CD14-positive monocyte (primary cell): Measurements from ENCODE around the gene ATXN1. TPM values are rescaled to one million over a fixed set of nuclear protein-coding genes. Genes with fewer than 3 reads are reported as not detected.

Source experiments
- DNase-seq, 3 donors: peaks; one replicate each; pipeline ENCODE4 v3.0.0-alpha.2; 2011 to 2022
- H2AFZ ChIP-seq: 2 replicates; pipeline ENCODE4 v1.6.0; 2012; ENCODE audit warnings: mild to moderate bottlenecking, low read depth, low read length, inconsistent platforms; ENCODE audit not compliant: insufficient read depth, poor library complexity, severe bottlenecking
- H3K27ac ChIP-seq, 2 donors: 1 replicate in 1 of 2; 2 replicates in 1 of 2; pipeline ENCODE4 v1.5.1; 2012 to 2013; ENCODE audit warnings: low read length in 2 of 2, control low read depth in 1 of 2, inconsistent platforms in 1 of 2, low read depth in 1 of 2, mild to moderate bottlenecking in 1 of 2
- H3K27me3 ChIP-seq, 2 donors: one replicate each; pipeline versions ENCODE4 v1.6.0 to v1.6.1; 2011 to 2013; ENCODE audit warnings: low read length in 2 of 2; ENCODE audit not compliant: control insufficient read depth in 2 of 2, insufficient read depth in 2 of 2
- H3K36me3 ChIP-seq, 2 donors: replicated peaks in 1 of 2; 1 replicate in 1 of 2; 2 replicates in 1 of 2; pipeline versions ENCODE4 v1.5.1 to v1.6.1; 2012 to 2013; ENCODE audit warnings: low read length in 2 of 2, control low read depth in 1 of 2, inconsistent platforms in 1 of 2, mild to moderate bottlenecking in 1 of 2; ENCODE audit not compliant: insufficient read depth in 2 of 2, control insufficient read depth in 1 of 2
- H3K4me1 ChIP-seq, 2 donors: 1 replicate in 1 of 2; 2 replicates in 1 of 2; pipeline versions ENCODE4 v1.5.1 to v1.6.1; 2012 to 2013; ENCODE audit warnings: low read length in 2 of 2, control low read depth in 1 of 2, inconsistent platforms in 1 of 2, mild to moderate bottlenecking in 1 of 2, moderate library complexity in 1 of 2; ENCODE audit not compliant: insufficient read depth in 2 of 2, control insufficient read depth in 1 of 2
- H3K4me2 ChIP-seq: replicated peaks from 2 replicates; pipeline ENCODE3; 2012; ENCODE audit warnings: low read length, moderate library complexity, mild to moderate bottlenecking; ENCODE audit not compliant: poor library complexity, severe bottlenecking; ENCODE audit errors: extremely low read depth
- H3K4me3 ChIP-seq, 3 experiments: fragments of 200-600 bp in 1 of 3; sonication (generic) in 1 of 3; replicated peaks in 1 of 3; 1 replicate in 2 of 3; 2 replicates in 1 of 3; pipeline ENCODE4 v1.5.1; 2011 to 2013; ENCODE audit warnings: low read length in 3 of 3, mild to moderate bottlenecking in 3 of 3, control low read depth in 2 of 3, low read depth in 2 of 3, inconsistent platforms in 1 of 3, moderate library complexity in 1 of 3
- H3K79me2 ChIP-seq: 2 replicates; pipeline ENCODE4 v1.6.0; 2012; ENCODE audit warnings: mild to moderate bottlenecking, control low read depth, inconsistent platforms, low read length, moderate library complexity; ENCODE audit not compliant: insufficient read depth
- H3K9ac ChIP-seq: 2 replicates; pipeline ENCODE4 v1.6.0; 2017; ENCODE audit warnings: low read length, mild to moderate bottlenecking; ENCODE audit not compliant: insufficient read depth, poor library complexity, severe bottlenecking
- H3K9me3 ChIP-seq, 2 donors: replicated peaks in 1 of 2; 1 replicate in 1 of 2; 2 replicates in 1 of 2; pipeline versions ENCODE4 v1.5.1 to v1.6.1; 2012 to 2013; ENCODE audit warnings: low read length in 2 of 2, control low read depth in 1 of 2; ENCODE audit not compliant: control insufficient read depth in 1 of 2, insufficient read depth in 1 of 2
- H4K20me1 ChIP-seq: 2 replicates; pipeline ENCODE4 v1.6.0; 2012; ENCODE audit warnings: mild to moderate bottlenecking, low read length, control low read depth, moderate library complexity; ENCODE audit not compliant: insufficient read depth
- H3K27ac Mint-ChIP-seq, 7 donors: one replicate each; pipeline ENCODE4 v1.8.0; 2020; ENCODE audit warnings: mild to moderate bottlenecking in 7 of 7, mixed read lengths in 7 of 7, moderate library complexity in 6 of 7, inconsistent platforms in 2 of 7
- H3K27me3 Mint-ChIP-seq, 3 donors: one replicate each; pipeline ENCODE4 v1.8.0; 2021 to 2022; ENCODE audit warnings: low read depth in 3 of 3, mild to moderate bottlenecking in 3 of 3, mixed read lengths in 3 of 3, moderate library complexity in 3 of 3, inconsistent platforms in 1 of 3
- H3K36me3 Mint-ChIP-seq, 2 donors: one replicate each; pipeline ENCODE4 v1.8.0; 2020; ENCODE audit warnings: mixed read lengths in 2 of 2, inconsistent platforms in 1 of 2, mild to moderate bottlenecking in 1 of 2
- H3K4me1 Mint-ChIP-seq: one replicate; pipeline ENCODE4 v1.8.0; 2020; ENCODE audit warnings: mild to moderate bottlenecking, mixed read lengths
- H3K4me3 Mint-ChIP-seq, 2 donors: one replicate each; pipeline ENCODE4 v1.8.0; 2020; ENCODE audit warnings: mild to moderate bottlenecking in 2 of 2, mixed read lengths in 2 of 2, moderate library complexity in 1 of 2
- H3K9me3 Mint-ChIP-seq, 7 donors: one replicate each; pipeline ENCODE4 v1.8.0; 2020 to 2022; ENCODE audit warnings: mixed read lengths in 7 of 7, mild to moderate bottlenecking in 6 of 7, moderate library complexity in 6 of 7, inconsistent platforms in 2 of 7
- WGBS: methylation state at CpG from one replicate; pipeline ENCODE4 v1.1.5; 2013; ENCODE audit warnings: missing lambda C conversion rate; ENCODE audit not compliant: insufficient coverage; 5-methylcytosine and 5-hydroxymethylcytosine counted together
- intact Hi-C, 2 donors: fragments of 100-400 bp; cut with micrococcal nuclease; formaldehyde crosslinking; loops; one replicate each; pipeline versions ENCODE4 v1.15.0 to v1.15.1; 2023
- polyA plus RNA-seq, 3 donors: library from polyadenylated mRNA; depleted of rRNA in 1 of 3; unstranded in 2 of 3; stranded (reverse) in 1 of 3; fragments of 300-500 nt in 2 of 3; fragments of >200 nt in 1 of 3; fragmentation: Illumina TruSeq in 2 of 3; gene quantifications; 1 replicate in 2 of 3; 2 replicates in 1 of 3; pipeline ENCODE4 v1.2.3, GENCODE V29; 2012 to 2021
- TF ChIP-seq, protein P1 (sequence below): fragments of 200-600 bp; IDR thresholded peaks from one replicate; pipeline ENCODE4 v1.8.0; 2022; ENCODE audit warnings: antibody characterized with exemption, mild to moderate bottlenecking

The ATXN1 gene
- polyA plus RNA-seq, 3 donors, result 8.8 to 19.1 (median 10.9) TPM

DNA sequence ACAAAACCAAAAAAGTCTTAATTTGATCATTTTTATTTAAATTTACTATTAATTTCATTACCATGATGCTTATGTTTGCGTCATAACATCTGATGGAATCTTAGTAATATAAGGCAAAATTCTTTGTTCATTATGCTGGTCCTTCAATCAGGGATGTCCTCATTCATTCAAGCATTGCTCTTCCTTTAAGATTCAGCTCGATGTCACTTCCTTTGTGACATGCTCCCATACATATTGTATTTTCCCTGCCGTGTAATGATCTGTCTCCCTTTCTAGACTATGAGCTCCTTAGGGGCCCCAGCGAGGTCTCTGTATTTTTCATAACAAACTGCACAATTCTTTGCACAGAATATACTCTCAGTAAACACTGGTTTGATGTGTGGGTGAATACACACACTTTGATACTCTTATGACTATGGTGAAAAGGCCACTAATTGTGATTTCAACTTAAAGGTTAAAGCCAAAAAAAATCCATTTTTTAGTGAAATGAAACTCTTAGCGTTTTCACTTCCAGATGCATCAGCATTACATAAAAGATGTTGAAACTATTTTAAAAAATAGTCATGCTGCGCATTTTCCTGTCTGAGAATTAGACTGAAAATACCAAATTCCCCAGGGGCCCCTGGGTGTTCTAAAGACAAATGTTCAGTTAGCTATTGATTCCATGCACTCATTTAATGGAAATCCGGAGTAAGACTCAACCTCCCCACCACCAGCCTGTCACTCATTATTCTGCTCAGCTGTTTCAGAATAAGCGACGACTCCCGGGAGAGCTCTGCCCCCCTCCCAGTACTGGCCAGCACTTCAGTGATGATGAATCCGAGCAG, 169.7 kb downstream of the ATXN1 start:
- 48% methylated on average over 6 of the region's 11 CpGs for WGBS
- peaks cover 9 to 11% of the 10 kb centered on the region in 2 donors for H3K36me3 Mint-ChIP-seq
- peak overlapping the region in 2 of 3 experiments; percentile 29 to 41 for H3K4me3 ChIP-seq
- intact Hi-C loops, result loop anchor here in 1 of 2 donors (10.0 kb wide), 1 partner anchor 173 kb away; the partner anchor contains the start of gene ATXN1
- peak overlapping the region; percentile 48 for H3K4me2 ChIP-seq
- DNase-seq, result peak; percentile 14 to 58 (median 55)
- no peaks in the 10 kb centered on the region for H3K27me3 Mint-ChIP-seq
- H3K27ac ChIP-seq, result peak overlapping the region; percentile 74 to 84
- H3K4me3 Mint-ChIP-seq, result peak overlapping the region; percentile 70 to 77
- peak overlapping the region; percentile 89 to 96 (median 91) for H3K27ac Mint-ChIP-seq
- H3K79me2 ChIP-seq, result peaks cover 17% of the 10 kb centered on the region
- peak overlapping the region; percentile 47 for H2AFZ ChIP-seq
- H3K9me3 ChIP-seq, result no peaks in the 10 kb centered on the region
- no peaks in the 10 kb centered on the region for H3K36me3 ChIP-seq
- H3K4me1 ChIP-seq, result peaks cover 55 to 65% of the 10 kb centered on the region in 2 donors
- peaks cover 0 to 9% (median 5%) of the 10 kb centered on the region in 7 donors for H3K9me3 Mint-ChIP-seq
- no peaks in the 10 kb centered on the region for H3K27me3 ChIP-seq
- TF ChIP-seq, protein P1, sequence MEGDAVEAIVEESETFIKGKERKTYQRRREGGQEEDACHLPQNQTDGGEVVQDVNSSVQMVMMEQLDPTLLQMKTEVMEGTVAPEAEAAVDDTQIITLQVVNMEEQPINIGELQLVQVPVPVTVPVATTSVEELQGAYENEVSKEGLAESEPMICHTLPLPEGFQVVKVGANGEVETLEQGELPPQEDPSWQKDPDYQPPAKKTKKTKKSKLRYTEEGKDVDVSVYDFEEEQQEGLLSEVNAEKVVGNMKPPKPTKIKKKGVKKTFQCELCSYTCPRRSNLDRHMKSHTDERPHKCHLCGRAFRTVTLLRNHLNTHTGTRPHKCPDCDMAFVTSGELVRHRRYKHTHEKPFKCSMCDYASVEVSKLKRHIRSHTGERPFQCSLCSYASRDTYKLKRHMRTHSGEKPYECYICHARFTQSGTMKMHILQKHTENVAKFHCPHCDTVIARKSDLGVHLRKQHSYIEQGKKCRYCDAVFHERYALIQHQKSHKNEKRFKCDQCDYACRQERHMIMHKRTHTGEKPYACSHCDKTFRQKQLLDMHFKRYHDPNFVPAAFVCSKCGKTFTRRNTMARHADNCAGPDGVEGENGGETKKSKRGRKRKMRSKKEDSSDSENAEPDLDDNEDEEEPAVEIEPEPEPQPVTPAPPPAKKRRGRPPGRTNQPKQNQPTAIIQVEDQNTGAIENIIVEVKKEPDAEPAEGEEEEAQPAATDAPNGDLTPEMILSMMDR, result no peak
- peak overlapping the region; percentile 44 for H3K9ac ChIP-seq
- H4K20me1 ChIP-seq, result no peaks in the 10 kb centered on the region
- peaks cover 63% of the 10 kb centered on the region for H3K4me1 Mint-ChIP-seq

DNA sequence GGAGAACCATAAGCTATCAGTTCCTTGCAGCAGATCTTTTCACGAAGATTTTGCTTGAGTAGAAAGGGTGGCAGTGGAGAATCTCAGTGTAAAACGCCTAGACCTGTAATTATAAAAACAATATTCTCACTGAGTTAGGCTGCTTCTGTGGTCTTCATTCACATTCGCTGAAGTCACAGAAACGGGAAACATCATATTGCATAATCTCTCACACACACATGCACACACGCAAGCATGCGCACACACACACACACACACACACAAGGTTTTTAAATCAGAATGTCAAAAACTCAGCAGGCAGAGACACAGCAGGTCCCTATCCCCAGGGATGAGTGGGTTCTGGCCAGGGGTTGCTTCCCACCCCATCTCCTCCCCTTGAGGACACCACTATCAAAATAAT, 175.5 kb downstream of the ATXN1 start:
- Mint-ChIP-seq H3K27ac (peak overlapping the region; percentile 92 to 97 (median 94)), H3K27me3 (peaks cover 0 to 2% (median 0%) of the 10 kb centered on the region in 3 donors), H3K4me1 (peaks cover 39% of the 10 kb centered on the region), H3K36me3 (peaks cover 32 to 45% of the 10 kb centered on the region in 2 donors), H3K4me3 (peak overlapping the region; percentile 80 to 92), H3K9me3 (peaks cover 0 to 3% (median 0%) of the 10 kb centered on the region in 7 donors)
- Histone ChIP-seq H3K4me1 (peaks cover 34 to 44% of the 10 kb centered on the region in 2 donors), H3K79me2 (peaks cover 20% of the 10 kb centered on the region), H3K9ac (peak overlapping the region; percentile 66), H3K36me3 (peaks cover 12 to 32% of the 10 kb centered on the region in 2 donors), H3K27me3 (no peaks in the 10 kb centered on the region), H3K4me2 (peak overlapping the region; percentile 76), H4K20me1 (no peaks in the 10 kb centered on the region), H3K27ac (peak overlapping the region; percentile 80 to 90), H3K4me3 (peak overlapping the region; percentile 54 to 98 (median 74)), H2AFZ (peak overlapping the region; percentile 60), H3K9me3 (no peaks in the 10 kb centered on the region)
- TF ChIP-seq, protein P1, result no peak
- intact Hi-C loops, result loop anchor here (5.0 to 10.0 kb wide), 2 partner anchors 99 to 171 kb away; no protein-coding TSS in a partner anchor
- peak; percentile 78 to 87 (median 80) for DNase-seq
- WGBS, result 0% methylated on average over 4 of the region's 6 CpGs
